Neural cell (in vitro differentiated cells): ENCODE measurements around the gene TPMT. TPM values are rescaled to one million over a fixed set of nuclear protein-coding genes. Genes with fewer than 3 reads are reported as not detected.

ENCODE experiments used
- H2AFZ ChIP-seq: fragments of 200-600, 300-800 bp; sonication (generic), shearing (Covaris generic); 2 replicates; pipeline ENCODE4 v1.6.0; 2014; ENCODE audit warnings: low read depth, mild to moderate bottlenecking, antibody characterized with exemption, low read length, moderate library complexity
- H3F3A ChIP-seq: fragments of 200-600 bp; shearing (Covaris generic); 2 replicates; pipeline ENCODE4 v1.6.1; 2016; ENCODE audit warnings: mild to moderate bottlenecking, moderate library complexity, mixed read lengths, antibody characterized with exemption, low read length; ENCODE audit not compliant: insufficient read depth, poor library complexity, severe bottlenecking
- H3K27ac ChIP-seq: fragments of 200-600, 300-800 bp; sonication (generic), shearing (Covaris generic); 2 replicates; pipeline ENCODE4 v1.5.1; 2014; ENCODE audit warnings: mild to moderate bottlenecking, low read length, moderate library complexity
- H3K27me3 ChIP-seq: fragments of 300-800, 200-600 bp; sonication (generic), shearing (Covaris generic); 2 replicates; pipeline ENCODE4 v1.6.0; 2014; ENCODE audit warnings: mild to moderate bottlenecking, low read depth, low read length, moderate library complexity; ENCODE audit not compliant: insufficient read depth
- H3K36me3 ChIP-seq: fragments of 300-800, 200-600 bp; sonication (generic), shearing (Covaris generic); 2 replicates; pipeline ENCODE4 v1.5.1; 2014; ENCODE audit warnings: mild to moderate bottlenecking, antibody characterized with exemption, low read length, moderate library complexity; ENCODE audit not compliant: insufficient read depth
- H3K4me2 ChIP-seq: fragments of 300-800, 200-600 bp; sonication (generic), shearing (Covaris generic); 2 replicates; pipeline ENCODE4 v1.6.0; 2014; ENCODE audit warnings: mild to moderate bottlenecking, low read length
- H3K4me3 ChIP-seq: fragments of 300-800, 200-600 bp; sonication (generic), shearing (Covaris generic); 2 replicates; pipeline ENCODE4 v1.5.1; 2014; ENCODE audit warnings: mild to moderate bottlenecking, low read length, moderate library complexity
- H3K79me2 ChIP-seq: fragments of 200-600 bp; shearing (Covaris generic); replicated peaks from 2 replicates; pipeline ENCODE4 v1.6.0; 2014; ENCODE audit warnings: mild to moderate bottlenecking, low read length, moderate library complexity; ENCODE audit not compliant: insufficient read depth
- H3K9ac ChIP-seq: fragments of 300-800, 200-600 bp; sonication (generic), shearing (Covaris generic); 2 replicates; pipeline ENCODE4 v1.6.1; 2016; ENCODE audit warnings: mild to moderate bottlenecking, low read length, mixed read lengths
- H3K9me2 ChIP-seq: fragments of 200-600 bp; shearing (Covaris generic); 2 replicates; pipeline ENCODE4 v1.6.1; 2016; ENCODE audit warnings: mild to moderate bottlenecking, low read length, mixed read lengths; ENCODE audit not compliant: insufficient read depth
- H3K9me3 ChIP-seq: fragments of 200-600, 300-800 bp; sonication (generic), shearing (Covaris generic); 2 replicates; pipeline ENCODE4 v1.6.1; 2016; ENCODE audit warnings: mild to moderate bottlenecking, mixed run types, low read length, moderate library complexity, mixed read lengths
- H4K20me1 ChIP-seq: fragments of 200-600 bp; shearing (Covaris generic); 2 replicates; pipeline ENCODE4 v1.6.1; 2016; ENCODE audit warnings: mild to moderate bottlenecking, mixed run types; ENCODE audit not compliant: insufficient read depth
- CTCF ChIP-seq: fragments of 450-650 bp; IDR thresholded peaks from 2 replicates; pipeline ENCODE4 v1.5.1; 2014; ENCODE audit warnings: antibody characterized with exemption, mild to moderate bottlenecking, moderate library complexity; ENCODE audit not compliant: poor library complexity, severe bottlenecking
- EP300 ChIP-seq: fragments of 450-650 bp; conservative IDR thresholded peaks from 2 replicates; pipeline ENCODE4 v1.6.1; 2014; ENCODE audit warnings: antibody characterized with exemption, mild to moderate bottlenecking, moderate library complexity; ENCODE audit not compliant: poor library complexity, severe bottlenecking
- EZH2 ChIP-seq: fragments of 200-600, 300-800 bp; shearing (Covaris generic), sonication (generic); IDR thresholded peaks from 2 replicates; pipeline ENCODE4 v1.6.1; 2014; ENCODE audit warnings: antibody characterized with exemption, low read length, borderline replicate concordance, mild to moderate bottlenecking; ENCODE audit not compliant: insufficient read depth, poor library complexity, severe bottlenecking
- MXI1 ChIP-seq: fragments of 450-650 bp; conservative IDR thresholded peaks from 2 replicates; pipeline ENCODE4 v1.6.1; 2014; ENCODE audit warnings: antibody characterized with exemption, mild to moderate bottlenecking; ENCODE audit not compliant: poor library complexity, severe bottlenecking
- POLR2AphosphoS5 ChIP-seq: IDR thresholded peaks from 2 replicates; pipeline ENCODE4 v1.6.1; 2012
- RAD21 ChIP-seq: fragments of 450-650 bp; conservative IDR thresholded peaks from 2 replicates; pipeline ENCODE4 v1.6.1; 2014; ENCODE audit warnings: antibody characterized with exemption, mild to moderate bottlenecking, moderate library complexity
- REST ChIP-seq: IDR thresholded peaks from 2 replicates; pipeline ENCODE4 v1.6.1; 2012; ENCODE audit warnings: borderline replicate concordance
- SMC3 ChIP-seq: fragments of 450-650 bp; conservative IDR thresholded peaks from 2 replicates; pipeline ENCODE4 v1.6.1; 2014; ENCODE audit warnings: antibody characterized with exemption, mild to moderate bottlenecking, moderate library complexity; ENCODE audit not compliant: poor library complexity
- TAF1 ChIP-seq: IDR thresholded peaks from 2 replicates; pipeline ENCODE4 v1.6.1; 2012; ENCODE audit warnings: low read depth
- polyA plus RNA-seq: library from polyadenylated mRNA; depleted of rRNA; stranded (reverse); fragments of >200 nt; gene quantifications from 2 replicates; pipeline ENCODE4 v1.2.3, GENCODE V29; 2014

The TPMT gene
- polyA plus RNA-seq, 1 donor from 2014 or later, result 5.7 TPM

- H3K36me3 ChIP-seq, result no peaks in the 10 kb centered on the region
- H3K9me3 ChIP-seq, result no peaks in the 10 kb centered on the region
- H2AFZ ChIP-seq, result no peak overlapping the region
- no peaks in the 10 kb centered on the region for H3K79me2 ChIP-seq
- no peaks in the 10 kb centered on the region for H3K9me2 ChIP-seq
- no peaks in the 10 kb centered on the region for H4K20me1 ChIP-seq
- TF ChIP-seq RAD21, result no peak
- no peak for TF ChIP-seq POLR2AphosphoS5
- no peak for TF ChIP-seq CTCF
- no peak for TF ChIP-seq EP300
- no peak for TF ChIP-seq TAF1
- no peak for TF ChIP-seq SMC3
- TF ChIP-seq MXI1, result no peak
- no peak for TF ChIP-seq REST
- TF ChIP-seq EZH2, result no peak
- no peaks in the 10 kb centered on the region for H3F3A ChIP-seq
- H3K9ac ChIP-seq, result no peak overlapping the region
- H3K27me3 ChIP-seq, result no peaks in the 10 kb centered on the region
- no peak overlapping the region for H3K27ac ChIP-seq
- H3K4me2 ChIP-seq, result no peak overlapping the region
- H3K4me3 ChIP-seq, result no peak overlapping the region
Measured at GRCh38 chr6:18179770-18180356, 25.0 kb upstream of the TPMT start.

- H3K27ac ChIP-seq, result no peak overlapping the region
- no peak overlapping the region for H3K4me3 ChIP-seq
- TF ChIP-seq EZH2, result no peak
- TF ChIP-seq POLR2AphosphoS5, result no peak
- no peak for TF ChIP-seq REST
- no peak for TF ChIP-seq SMC3
- no peak for TF ChIP-seq TAF1
- TF ChIP-seq RAD21, result no peak
- TF ChIP-seq CTCF, result no peak
- no peak for TF ChIP-seq MXI1
- TF ChIP-seq EP300, result no peak
- H3K9me2 ChIP-seq, result no peaks in the 10 kb centered on the region
- no peaks in the 10 kb centered on the region for H4K20me1 ChIP-seq
- H3K79me2 ChIP-seq, result no peaks in the 10 kb centered on the region
- no peak overlapping the region for H3K9ac ChIP-seq
- no peaks in the 10 kb centered on the region for H3K9me3 ChIP-seq
- H3K4me2 ChIP-seq, result no peak overlapping the region
- no peaks in the 10 kb centered on the region for H3K27me3 ChIP-seq
- H3F3A ChIP-seq, result no peaks in the 10 kb centered on the region
- H2AFZ ChIP-seq, result no peak overlapping the region
- H3K36me3 ChIP-seq, result no peaks in the 10 kb centered on the region
Measured at GRCh38 chr6:18178960-18179615, 24.2 kb upstream of the TPMT start.
